Activated naive CD4-positive, alpha-beta T cell treated with Interleukin-2 at 50 U/mL for 16 hours (primary cell): Measurements from ENCODE around the gene DIS3L2.

Experiments
- DNase-seq: peaks from one replicate; pipeline ENCODE4 v3.0.0-alpha.2; 2020

DIS3L2 gene

DNA sequence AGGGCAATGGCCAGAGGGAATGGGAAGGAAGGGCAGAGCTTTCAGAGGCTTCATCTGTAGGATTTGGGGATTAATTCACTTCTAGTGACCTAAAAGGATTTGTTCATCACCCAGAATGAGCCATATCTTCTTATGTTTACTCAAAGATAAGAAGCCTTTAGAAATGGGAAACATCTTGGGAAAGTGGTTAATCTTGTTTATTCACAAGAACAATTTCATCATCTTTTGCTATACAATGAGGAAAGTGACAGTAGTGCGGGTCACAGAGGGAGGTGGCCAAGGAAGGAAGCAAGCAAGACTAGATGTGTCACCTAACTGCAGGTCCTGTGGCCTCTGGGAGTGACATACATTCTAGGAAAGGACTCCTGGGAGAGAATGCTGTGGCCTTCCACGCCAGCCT, 276.6 kb downstream of the DIS3L2 start:
- DNase-seq: no peak

DNA sequence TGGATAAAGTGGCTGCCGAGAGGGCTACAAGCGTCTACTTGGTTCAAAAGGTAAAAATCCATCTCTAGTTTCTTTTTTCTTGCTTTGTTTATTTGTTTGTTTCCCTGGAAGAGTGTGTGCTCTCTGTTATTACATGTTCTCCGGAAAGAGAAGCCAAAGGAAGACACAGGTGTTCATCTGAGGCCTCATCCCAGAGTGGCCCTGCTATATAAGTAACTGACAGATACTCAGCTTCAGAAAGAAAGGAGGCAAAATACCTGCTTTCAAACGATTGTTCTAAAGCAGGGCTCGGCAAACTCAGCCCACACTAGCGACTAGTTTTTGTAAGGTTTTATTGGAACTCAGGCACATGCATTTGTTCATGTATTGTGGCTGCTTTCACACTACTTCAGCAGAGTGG, 277.1 kb downstream of the DIS3L2 start:
- no peak for DNase-seq

DNA sequence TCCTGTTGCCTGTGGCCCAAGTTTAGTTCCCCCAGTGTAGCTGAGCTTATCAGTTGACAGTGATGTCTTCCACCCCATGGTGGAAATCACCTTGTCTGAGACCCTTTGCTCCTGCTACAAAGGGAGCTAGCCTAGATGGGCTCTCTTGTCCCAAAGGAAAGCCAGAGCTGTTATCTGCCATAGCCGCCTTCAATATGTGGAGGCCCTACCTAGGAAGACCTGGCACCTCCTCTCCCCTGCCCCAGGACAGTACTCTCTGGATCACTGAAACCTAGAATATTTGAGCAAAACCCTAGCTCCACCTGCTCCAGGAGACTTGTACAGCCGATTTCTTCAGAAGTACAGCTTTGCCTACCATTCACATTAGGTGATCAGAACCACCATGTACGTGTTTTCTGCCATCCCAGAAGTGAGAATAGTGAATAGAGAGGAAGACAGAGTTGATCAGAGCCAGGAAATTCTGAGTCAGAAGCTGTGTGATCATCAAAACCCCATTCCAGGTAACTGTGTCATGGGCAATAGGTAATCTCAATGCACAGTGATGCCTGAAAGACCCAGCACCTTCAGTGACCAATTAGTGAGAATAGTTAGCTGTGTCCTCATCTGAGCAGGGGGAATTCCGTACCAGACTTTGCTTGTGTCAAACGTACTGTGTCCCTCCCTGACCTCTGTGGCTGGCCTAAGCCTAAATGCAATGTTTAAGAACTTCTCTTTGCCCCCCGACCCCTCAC, 278.6 kb downstream of the DIS3L2 start:
- no peak for DNase-seq

DNA sequence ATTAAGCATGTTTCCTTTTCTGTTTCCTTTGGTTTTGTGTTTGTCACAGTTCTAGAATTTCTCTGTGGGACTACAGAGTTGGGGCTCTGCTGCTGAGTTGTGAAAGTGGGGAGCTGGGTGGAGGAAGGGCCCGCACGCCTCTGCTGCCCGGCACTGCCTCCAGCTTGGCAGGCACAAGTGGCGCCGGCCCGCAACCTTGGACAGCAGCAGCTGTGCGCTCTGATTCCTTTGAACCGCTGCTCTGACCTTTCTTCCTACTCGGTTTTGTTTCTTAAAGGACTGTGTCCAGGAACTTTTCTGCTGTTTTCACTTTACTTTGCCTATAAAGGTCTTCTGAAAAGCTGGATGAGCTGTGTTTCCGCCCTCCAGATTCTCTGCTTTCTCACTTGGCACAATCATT, 279.4 kb downstream of the DIS3L2 start:
- no peak for DNase-seq

DNA sequence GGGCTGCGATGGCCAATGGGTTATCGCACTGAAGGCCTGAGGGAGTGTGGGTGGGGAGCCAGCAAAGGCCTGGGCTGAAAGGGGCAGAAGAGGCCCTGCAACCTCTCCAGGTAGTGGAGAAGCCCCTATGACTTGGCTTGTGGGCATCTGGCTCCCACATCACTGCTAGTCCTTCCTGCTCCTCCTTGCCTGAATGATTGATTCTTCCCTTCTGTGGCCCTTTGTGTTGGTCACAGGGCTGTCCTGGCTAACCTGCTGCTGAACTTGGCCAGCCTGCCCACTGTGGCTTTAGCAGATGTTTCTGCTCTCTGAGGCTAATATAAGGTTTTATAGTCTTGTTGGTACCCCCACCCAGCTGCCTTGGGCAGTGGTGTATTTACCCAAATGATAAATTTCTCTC, 280.8 kb downstream of the DIS3L2 start:
- no peak for DNase-seq

DNA sequence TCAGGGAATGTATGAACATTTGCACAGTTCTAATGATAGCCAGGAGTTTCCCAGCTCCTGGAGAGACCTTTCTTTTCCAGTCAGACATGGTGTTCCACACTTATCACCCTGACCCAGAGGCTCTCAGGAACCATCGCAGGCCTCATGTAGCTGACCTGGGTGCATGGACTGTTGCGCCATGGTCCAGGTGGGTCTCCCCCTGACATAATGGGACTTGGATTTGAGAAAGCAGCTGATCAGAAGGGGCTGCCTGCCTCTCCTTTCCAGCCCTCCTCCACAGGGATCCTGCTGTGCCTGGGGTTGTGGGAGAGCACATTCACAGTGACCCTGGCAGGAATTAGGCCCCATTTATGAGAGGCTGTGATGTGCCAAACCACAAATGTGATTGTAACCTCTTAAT, 283.6 kb downstream of the DIS3L2 start:
- no peak for DNase-seq

DNA sequence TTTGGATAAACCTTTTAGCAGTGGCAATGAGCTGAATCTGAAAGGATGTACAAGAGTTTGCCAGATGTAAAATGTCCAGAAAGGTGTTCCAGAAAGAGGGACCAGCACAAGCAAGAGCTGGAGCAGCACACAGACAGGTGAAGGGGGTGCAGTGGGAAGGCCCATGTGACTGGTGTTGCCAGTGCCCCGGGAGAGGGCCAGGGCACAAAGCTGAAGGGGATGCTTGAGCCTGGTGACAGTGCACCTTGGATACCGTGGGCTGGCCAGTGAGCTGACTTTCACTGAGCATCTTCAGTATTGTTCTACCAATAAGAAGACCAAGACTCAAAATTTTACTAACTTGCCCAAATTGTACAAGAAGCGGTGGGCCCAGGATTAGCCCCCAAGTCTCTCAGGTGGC, 284.7 kb downstream of the DIS3L2 start:
- no peak for DNase-seq

- no peak for DNase-seq
Measured at GRCh38 chr2:232249096-232249495, 287.6 kb downstream of the DIS3L2 start.

GRCh38 chr2:232250246-232251175, 289.0 kb downstream of the DIS3L2 start:
- no peak for DNase-seq

- no peak for DNase-seq
Measured at GRCh38 chr2:232255033-232255432, 293.5 kb downstream of the DIS3L2 start.

DNA sequence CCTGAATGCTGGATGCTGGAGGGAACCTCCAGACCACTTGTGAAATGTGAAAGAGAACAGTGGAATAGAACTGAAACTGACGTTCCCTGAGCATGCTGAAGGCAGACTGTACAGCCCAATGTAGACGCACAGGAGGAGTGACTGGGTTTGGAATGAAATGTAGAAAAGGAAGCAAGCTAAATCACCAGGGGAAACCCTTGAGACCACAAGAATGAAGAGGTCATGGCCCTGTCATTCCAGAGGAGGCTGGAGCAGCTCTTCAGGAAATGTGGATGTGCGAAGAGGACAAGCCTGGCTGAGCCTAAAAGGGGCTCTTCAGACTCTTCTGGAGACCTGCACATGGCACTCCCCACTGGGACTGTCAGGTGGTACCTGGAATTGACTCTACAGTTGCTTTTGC, 298.6 kb downstream of the DIS3L2 start:
- no peak for DNase-seq

GRCh38 chr2:232261776-232262175, 300.3 kb downstream of the DIS3L2 start:
- no peak for DNase-seq

GRCh38 chr2:232263295-232263694, 301.8 kb downstream of the DIS3L2 start:
- no peak for DNase-seq

DNA sequence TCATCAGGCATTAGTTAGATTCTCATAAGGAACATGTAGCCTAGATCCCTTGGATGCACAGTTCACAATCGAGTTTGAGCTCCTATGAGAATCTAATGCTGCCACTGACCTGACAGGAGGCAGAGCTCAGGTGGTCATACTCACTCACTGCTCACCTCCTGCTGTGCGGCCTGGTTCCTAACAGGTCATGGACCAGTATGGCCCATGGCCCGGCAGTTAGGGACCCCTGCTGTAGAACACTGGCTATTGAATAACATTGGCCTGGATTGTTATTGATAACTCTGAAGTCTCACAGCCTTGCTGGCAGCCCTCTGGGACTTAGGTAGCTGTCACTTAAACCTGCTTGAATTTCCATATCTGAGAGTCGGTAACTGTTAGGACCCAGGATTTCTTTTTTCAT, 302.6 kb downstream of the DIS3L2 start:
- DNase-seq: no peak

GRCh38 chr2:232265329-232265728, 303.8 kb downstream of the DIS3L2 start:
- DNase-seq: no peak

DNA sequence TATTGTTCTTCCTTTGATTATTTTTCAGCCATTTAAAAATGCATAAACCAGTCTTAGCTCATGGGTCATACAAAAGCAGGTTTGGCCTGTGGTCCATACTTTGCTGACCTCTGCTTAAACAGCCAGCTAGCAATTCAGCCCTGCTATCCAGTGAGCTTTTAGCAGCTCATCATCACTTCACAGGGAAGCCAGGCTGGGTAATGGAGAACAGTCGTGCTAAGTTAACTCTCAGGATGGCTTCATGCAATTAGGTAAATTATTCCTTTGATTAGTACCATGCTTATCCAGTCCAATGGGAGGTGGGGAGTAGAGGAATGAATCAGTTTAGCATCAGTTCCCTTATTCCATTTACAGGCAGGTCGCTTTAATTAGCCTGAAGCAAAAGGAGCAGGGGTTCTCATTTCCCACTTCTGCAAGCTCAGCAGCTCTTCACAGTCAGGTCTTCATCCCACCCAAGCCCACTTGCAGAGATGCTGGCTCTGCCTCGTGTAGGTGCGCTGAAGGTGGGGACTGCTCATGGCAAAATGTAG, 307.2 kb downstream of the DIS3L2 start:
- no peak for DNase-seq

DNA sequence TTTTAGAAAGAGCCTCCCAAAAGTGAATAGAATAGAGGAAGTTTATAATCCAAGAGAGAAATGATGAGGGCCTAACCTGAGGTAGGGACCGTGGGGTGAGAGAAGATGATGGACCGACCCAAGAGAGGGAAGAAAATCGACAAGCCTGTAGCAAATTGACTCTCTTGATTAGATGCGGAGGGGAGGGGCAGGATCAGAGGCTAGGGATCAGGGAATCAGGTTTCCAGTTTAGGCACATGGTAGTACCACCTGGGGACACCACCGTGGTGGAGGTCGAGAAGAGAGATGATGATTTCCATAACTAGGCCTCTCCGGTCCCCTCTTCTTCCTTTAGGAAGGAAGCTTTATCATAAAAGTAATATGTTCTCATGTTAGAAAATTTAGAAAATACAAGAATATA, 308.4 kb downstream of the DIS3L2 start:
- no peak for DNase-seq

GRCh38 chr2:232273903-232274643, 312.6 kb downstream of the DIS3L2 start:
- DNase-seq: no peak

DNA sequence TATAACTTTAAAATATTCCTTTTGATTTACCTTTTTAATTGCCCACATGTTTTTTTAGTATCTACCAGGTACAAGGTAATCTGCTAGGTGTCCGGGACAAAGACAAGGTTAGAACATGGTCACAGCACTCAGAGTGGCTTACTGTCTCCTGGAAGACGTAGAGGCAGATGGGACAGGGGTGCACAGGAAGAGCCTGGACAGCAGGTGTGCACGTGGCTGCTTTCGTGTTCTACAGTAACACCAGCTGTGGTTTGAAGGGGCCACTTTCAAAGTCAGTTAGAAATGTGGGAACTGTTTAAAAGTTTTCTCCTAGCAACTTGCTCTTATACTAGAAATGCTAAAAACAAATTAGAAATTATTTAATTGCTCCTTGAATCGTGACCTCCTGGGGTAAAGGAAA, 314.2 kb downstream of the DIS3L2 start:
- DNase-seq: no peak

- no peak for DNase-seq
Measured at GRCh38 chr2:232276084-232276732, 314.7 kb downstream of the DIS3L2 start.

DNA sequence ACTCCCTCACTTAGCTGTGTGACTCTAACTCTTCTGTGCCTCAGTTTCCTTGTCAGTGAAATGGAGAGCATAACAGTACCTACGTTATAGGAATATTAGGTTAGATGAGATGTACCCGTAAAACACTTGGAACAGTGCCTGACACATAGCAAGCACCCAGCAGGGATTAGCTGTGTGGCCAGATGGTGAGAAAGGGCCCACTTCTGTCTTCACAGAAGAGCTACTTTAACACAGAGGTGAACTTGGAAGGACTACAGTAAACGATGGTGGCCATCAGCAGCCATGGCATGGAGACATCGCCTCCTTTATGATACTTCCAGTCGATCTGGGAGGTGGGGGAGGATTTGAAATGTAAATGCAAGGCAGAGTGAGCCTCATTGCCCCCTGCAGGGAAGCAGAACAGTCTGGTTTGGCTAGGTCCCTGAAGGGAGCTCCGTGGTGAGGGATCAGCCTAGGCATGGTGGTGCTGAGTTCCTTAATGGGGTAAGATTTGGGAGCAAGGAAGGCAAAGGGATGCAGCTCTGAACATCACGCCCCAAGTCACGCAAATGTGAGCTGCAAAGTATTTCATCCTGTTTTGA, 315.3 kb downstream of the DIS3L2 start:
- no peak for DNase-seq

- no peak for DNase-seq
Measured at GRCh38 chr2:232278534-232278933, 317.0 kb downstream of the DIS3L2 start.
